NCI-H146 treated with DMSO at 0.1 percent for 48 hours (cell line): ENCODE measurements around the gene UBASH3B.

Source experiments
- DNase-seq: peaks from one replicate; lab custom pipeline; 2025; ENCODE audit not compliant: unreplicated experiment; lab: John Stamatoyannopoulos, UW

Gene UBASH3B

GRCh38 chr11:122705396-122705795 is 49.9 kb downstream of the UBASH3B start:
- no peak for DNase-seq

GRCh38 chr11:122706291-122707088 is 51.0 kb downstream of the UBASH3B start:
- no peak for DNase-seq

GRCh38 chr11:122707111-122707510 is 51.6 kb downstream of the UBASH3B start:
- DNase-seq: no peak

GRCh38 chr11:122707901-122708300 is 52.4 kb downstream of the UBASH3B start:
- no peak for DNase-seq

GRCh38 chr11:122709039-122709760 is 53.7 kb downstream of the UBASH3B start:
- DNase-seq: no peak

GRCh38 chr11:122711362-122711761 is 55.8 kb downstream of the UBASH3B start:
- no peak for DNase-seq

- DNase-seq: no peak
Observed at GRCh38 chr11:122711831-122712381, 56.4 kb downstream of the UBASH3B start.

- DNase-seq: no peak
Observed at GRCh38 chr11:122714004-122714403, 58.5 kb downstream of the UBASH3B start.

GRCh38 chr11:122714484-122714883 is 59.0 kb downstream of the UBASH3B start:
- DNase-seq: no peak

- no peak for DNase-seq
Observed at GRCh38 chr11:122715548-122716440, 60.3 kb downstream of the UBASH3B start.

GRCh38 chr11:122717264-122717867 is 61.8 kb downstream of the UBASH3B start:
- DNase-seq: no peak

GRCh38 chr11:122720107-122720881 is 64.8 kb downstream of the UBASH3B start:
- no peak for DNase-seq

- DNase-seq: no peak
Observed at GRCh38 chr11:122721201-122721963, 65.9 kb downstream of the UBASH3B start.

- DNase-seq: no peak
Observed at GRCh38 chr11:122721964-122722266, 66.4 kb downstream of the UBASH3B start.

- no peak for DNase-seq
Observed at GRCh38 chr11:122723106-122723505, 67.6 kb downstream of the UBASH3B start.

GRCh38 chr11:122723576-122723975 is 68.1 kb downstream of the UBASH3B start:
- DNase-seq: no peak

- no peak for DNase-seq
Observed at GRCh38 chr11:122724520-122724919, 69.0 kb downstream of the UBASH3B start.

GRCh38 chr11:122726028-122726427 is 70.5 kb downstream of the UBASH3B start:
- DNase-seq: no peak
